ENCODE results near the gene KIF2C. TPM values are rescaled to one million over a fixed set of nuclear protein-coding genes. Genes with fewer than 3 reads are reported as not detected.

KIF2C gene
- total RNA-seq, 1 donor from 2014 or later, result 56.5 TPM

DNA sequence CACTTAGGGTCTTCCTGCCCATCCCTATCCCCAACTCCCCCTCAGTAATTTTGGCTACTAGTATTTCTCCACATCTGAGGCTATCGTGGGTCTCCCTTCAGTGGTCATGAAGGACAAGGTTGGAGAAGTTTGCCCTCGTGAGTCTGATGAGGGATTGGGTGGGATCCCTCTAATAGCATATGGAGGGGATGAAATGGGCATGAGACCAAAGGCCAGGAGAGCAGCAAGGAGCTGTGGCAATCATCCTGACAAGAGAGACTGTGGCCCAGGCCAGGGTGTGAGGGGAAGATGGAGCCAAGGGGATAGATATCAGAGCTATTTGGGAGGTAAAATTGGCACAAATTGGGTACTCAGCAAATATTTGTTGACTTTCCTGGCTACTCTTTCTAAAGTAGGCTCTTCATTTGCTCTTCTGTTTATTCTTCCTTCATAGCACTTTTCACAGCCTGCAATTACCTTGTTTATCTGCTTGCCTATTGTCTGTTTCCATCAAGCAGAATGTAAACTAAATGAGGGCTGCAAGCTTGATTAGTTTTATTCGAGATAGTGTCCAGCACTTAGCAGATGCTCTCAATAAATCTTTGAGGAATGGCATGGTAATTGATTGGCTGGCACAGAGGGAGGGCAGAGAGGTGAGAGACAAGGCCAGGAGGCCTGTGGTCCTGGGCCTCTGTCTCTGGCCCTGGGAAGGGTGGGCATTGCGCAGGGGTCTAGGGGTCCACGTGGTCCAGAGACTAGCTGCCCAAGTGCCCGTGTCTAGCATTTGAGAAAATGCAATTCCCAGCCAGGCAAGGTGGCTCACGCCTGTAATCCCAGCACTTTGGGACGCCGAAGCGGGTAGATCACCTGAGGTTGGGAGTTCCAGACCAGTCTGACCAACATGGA is 59.1 kb downstream of the KIF2C start:
- Mint-ChIP-seq H3K36me3 (peaks cover 11% of the 10 kb centered on the region), H3K4me1 (ENCODE audit: unreplicated experiment) (peaks cover 15% of the 10 kb centered on the region), H3K27ac (peak overlapping the region; percentile 99), H3K27me3 (no peaks in the 10 kb centered on the region), H3K4me3 (peak overlapping the region; percentile 59), H3K9me3 (no peaks in the 10 kb centered on the region)
- no peak for DNase-seq (ENCODE audit: extremely low spot score, unreplicated experiment)
- TF ChIP-seq, protein P1, sequence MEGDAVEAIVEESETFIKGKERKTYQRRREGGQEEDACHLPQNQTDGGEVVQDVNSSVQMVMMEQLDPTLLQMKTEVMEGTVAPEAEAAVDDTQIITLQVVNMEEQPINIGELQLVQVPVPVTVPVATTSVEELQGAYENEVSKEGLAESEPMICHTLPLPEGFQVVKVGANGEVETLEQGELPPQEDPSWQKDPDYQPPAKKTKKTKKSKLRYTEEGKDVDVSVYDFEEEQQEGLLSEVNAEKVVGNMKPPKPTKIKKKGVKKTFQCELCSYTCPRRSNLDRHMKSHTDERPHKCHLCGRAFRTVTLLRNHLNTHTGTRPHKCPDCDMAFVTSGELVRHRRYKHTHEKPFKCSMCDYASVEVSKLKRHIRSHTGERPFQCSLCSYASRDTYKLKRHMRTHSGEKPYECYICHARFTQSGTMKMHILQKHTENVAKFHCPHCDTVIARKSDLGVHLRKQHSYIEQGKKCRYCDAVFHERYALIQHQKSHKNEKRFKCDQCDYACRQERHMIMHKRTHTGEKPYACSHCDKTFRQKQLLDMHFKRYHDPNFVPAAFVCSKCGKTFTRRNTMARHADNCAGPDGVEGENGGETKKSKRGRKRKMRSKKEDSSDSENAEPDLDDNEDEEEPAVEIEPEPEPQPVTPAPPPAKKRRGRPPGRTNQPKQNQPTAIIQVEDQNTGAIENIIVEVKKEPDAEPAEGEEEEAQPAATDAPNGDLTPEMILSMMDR (conservative IDR thresholded peaks at IDR 0.05), result no peak

DNA sequence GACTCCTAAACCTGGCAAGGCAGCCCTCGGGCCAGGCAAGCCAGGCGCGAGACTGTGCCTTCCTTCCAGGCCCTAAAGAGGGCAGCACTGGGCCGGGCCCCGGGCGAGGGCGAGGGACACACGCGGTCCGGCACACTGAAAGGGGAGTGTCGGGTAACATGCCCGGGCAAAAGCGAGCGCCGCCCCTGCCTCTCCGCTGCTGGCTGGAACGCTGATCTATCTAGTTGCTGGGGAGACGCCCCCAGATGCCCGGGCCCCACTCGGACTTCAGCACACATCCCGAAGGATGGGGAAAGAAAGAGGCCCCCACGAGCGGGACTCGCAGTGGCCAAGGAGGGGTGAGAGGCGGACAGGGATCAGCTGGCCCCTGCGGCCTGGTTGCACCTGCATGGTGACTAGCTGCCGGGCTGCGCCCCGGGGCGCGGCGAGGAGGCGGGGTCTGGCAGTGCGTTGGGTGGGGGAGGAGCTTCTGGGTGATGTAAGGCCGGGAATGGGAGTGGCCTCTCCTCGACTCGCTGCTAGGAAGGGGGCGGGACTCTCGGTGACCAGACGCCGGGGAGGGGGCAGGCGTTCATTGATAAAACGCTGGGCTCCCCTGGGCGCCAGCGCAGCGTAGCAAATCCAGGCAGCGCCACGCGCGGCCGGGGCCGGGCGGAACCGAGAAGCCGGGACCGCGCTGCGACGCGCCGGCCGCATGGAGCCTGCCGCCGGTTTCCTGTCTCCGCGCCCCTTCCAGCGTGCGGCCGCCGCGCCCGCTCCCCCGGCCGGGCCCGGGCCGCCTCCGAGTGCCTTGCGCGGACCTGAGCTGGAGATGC is 60.3 kb downstream of the KIF2C start, which contains the start of gene PLK3:
TSS of gene PLK3 (plus strand) at position 608 of the 815 bp plus-strand sequence. CDS start at position 695, 87 bp downstream.
- Mint-ChIP-seq H3K4me1 (ENCODE audit: unreplicated experiment) (peaks cover 15% of the 10 kb centered on the region), H3K27ac (peak within 1 kb of the TSS; percentile 99), H3K4me3 (peak within 1 kb of the TSS; percentile 97), H3K36me3 (peaks cover 11% of the 10 kb centered on the region), H3K27me3 (no peaks in the 10 kb centered on the region), H3K9me3 (no peaks in the 10 kb centered on the region)
- peak; percentile 96 for DNase-seq (ENCODE audit: extremely low spot score, unreplicated experiment)
- TF ChIP-seq, protein P1 (conservative IDR thresholded peaks at IDR 0.05), result peak; percentile 90

- Mint-ChIP-seq H3K9me3 (no peaks in the 10 kb centered on the region), H3K27ac (peak overlapping the region; percentile 69), H3K27me3 (no peaks in the 10 kb centered on the region), H3K4me1 (ENCODE audit: unreplicated experiment) (peaks cover 15% of the 10 kb centered on the region), H3K36me3 (peaks cover 15% of the 10 kb centered on the region), H3K4me3 (peak overlapping the region; percentile 91)
- no peak for DNase-seq (ENCODE audit: extremely low spot score, unreplicated experiment)
- TF ChIP-seq, protein P1 (conservative IDR thresholded peaks at IDR 0.05), result no peak
Observed at GRCh38 chr1:44801491-44802305, 62.1 kb downstream of the KIF2C start.

DNA sequence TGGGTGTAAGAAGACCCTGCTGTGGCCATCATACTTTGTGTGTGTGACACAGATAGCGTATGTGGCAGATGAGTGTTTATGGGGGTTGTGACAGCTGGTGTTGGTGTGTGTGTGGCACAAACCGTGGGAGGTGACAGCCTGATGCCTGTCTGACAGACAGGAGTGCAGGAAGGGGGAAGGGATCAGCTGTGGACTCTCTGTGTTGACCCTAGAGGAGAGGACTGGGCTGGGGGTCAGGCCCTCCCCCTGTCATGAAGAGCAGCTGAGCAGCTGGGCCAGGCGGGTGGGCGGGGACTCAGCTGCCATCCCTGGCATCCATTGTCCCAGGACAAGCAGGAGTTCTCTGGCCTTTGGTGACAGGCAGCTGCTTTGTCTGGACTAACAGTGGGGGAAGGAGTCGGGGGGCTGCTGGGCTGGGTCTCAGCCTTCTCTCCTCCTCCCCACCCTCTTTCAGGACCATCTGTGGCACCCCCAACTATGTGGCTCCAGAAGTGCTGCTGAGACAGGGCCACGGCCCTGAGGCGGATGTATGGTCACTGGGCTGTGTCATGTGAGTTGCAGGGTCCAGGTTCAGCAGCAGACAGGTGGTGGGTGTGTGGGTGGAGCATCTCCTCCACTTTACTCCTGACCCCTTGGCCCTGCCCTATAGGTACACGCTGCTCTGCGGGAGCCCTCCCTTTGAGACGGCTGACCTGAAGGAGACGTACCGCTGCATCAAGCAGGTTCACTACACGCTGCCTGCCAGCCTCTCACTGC is 62.8 kb downstream of the KIF2C start:
- TF ChIP-seq, protein P1 (conservative IDR thresholded peaks at IDR 0.05), result no peak
- Mint-ChIP-seq H3K9me3 (no peaks in the 10 kb centered on the region), H3K4me3 (peak overlapping the region; percentile 91), H3K27me3 (no peaks in the 10 kb centered on the region), H3K27ac (peak overlapping the region; percentile 69), H3K4me1 (ENCODE audit: unreplicated experiment) (peaks cover 21% of the 10 kb centered on the region), H3K36me3 (peaks cover 19% of the 10 kb centered on the region)
- no peak for DNase-seq (ENCODE audit: extremely low spot score, unreplicated experiment)

- Mint-ChIP-seq H3K4me3 (peak overlapping the region; percentile 57), H3K9me3 (no peaks in the 10 kb centered on the region), H3K4me1 (ENCODE audit: unreplicated experiment) (peaks cover 26% of the 10 kb centered on the region), H3K27me3 (no peaks in the 10 kb centered on the region), H3K27ac (peak overlapping the region; percentile 43), H3K36me3 (peaks cover 19% of the 10 kb centered on the region)
- TF ChIP-seq, protein P1 (conservative IDR thresholded peaks at IDR 0.05), result no peak
- no peak for DNase-seq (ENCODE audit: extremely low spot score, unreplicated experiment)
Observed at GRCh38 chr1:44803062-44803311, 63.4 kb downstream of the KIF2C start.
